Skin of body (tissue), 2 donors: Measurements from ENCODE around the gene FBXL7. TPM values are rescaled to one million over a fixed set of nuclear protein-coding genes. Genes with fewer than 3 reads are reported as not detected.
"Not testable (repeated sequence)": the region's sequence is repeated elsewhere in the genome, so short reads cannot be mapped to it uniquely, and the experiment has no call there.

Experiments used
- DNase-seq: peaks from one replicate; lab custom pipeline; 2025; lab: John Stamatoyannopoulos, UW
- total RNA-seq: library from RNA; depleted of rRNA; stranded (reverse); fragments of >200 nt; gene quantifications from one replicate; pipeline ENCODE4 v1.2.3, GENCODE V29; 2014

Gene FBXL7
- total RNA-seq, 1 donor from 2014 or later: 8.6 TPM

- DNase-seq: peak; percentile 33
Measured at GRCh38 chr5:15864536-15865215, 364.7 kb downstream of the FBXL7 start.

- DNase-seq: not testable (repeated sequence)
Measured at GRCh38 chr5:15872259-15872658, 372.3 kb downstream of the FBXL7 start.

- no peak for DNase-seq
Measured at GRCh38 chr5:15877914-15878313, 377.9 kb downstream of the FBXL7 start.

- no peak for DNase-seq
Measured at GRCh38 chr5:15880201-15880600, 380.2 kb downstream of the FBXL7 start.

- no peak for DNase-seq
Measured at GRCh38 chr5:15885156-15885555, 385.2 kb downstream of the FBXL7 start.

GRCh38 chr5:15886156-15886555 lies 386.2 kb downstream of the FBXL7 start:
- no peak for DNase-seq

- no peak for DNase-seq
Measured at GRCh38 chr5:15887093-15887492, 387.1 kb downstream of the FBXL7 start.

- DNase-seq: no peak
Measured at GRCh38 chr5:15889001-15889400, 389.0 kb downstream of the FBXL7 start.

- no peak for DNase-seq
Measured at GRCh38 chr5:15893866-15894265, 393.9 kb downstream of the FBXL7 start.

GRCh38 chr5:15897656-15898055 lies 397.7 kb downstream of the FBXL7 start:
- no peak for DNase-seq

GRCh38 chr5:15898641-15899040 lies 398.7 kb downstream of the FBXL7 start:
- no peak for DNase-seq

GRCh38 chr5:15899481-15899880 lies 399.5 kb downstream of the FBXL7 start:
- DNase-seq: no peak

GRCh38 chr5:15901151-15901550 lies 401.2 kb downstream of the FBXL7 start:
- DNase-seq: no peak

- peak; percentile 49 for DNase-seq
Measured at GRCh38 chr5:15902066-15902465, 402.1 kb downstream of the FBXL7 start.

GRCh38 chr5:15904899-15905830 lies 405.2 kb downstream of the FBXL7 start:
- DNase-seq: no peak

GRCh38 chr5:15914638-15915037 lies 414.7 kb downstream of the FBXL7 start:
- DNase-seq: peak; percentile 20

GRCh38 chr5:15926586-15926985 lies 426.6 kb downstream of the FBXL7 start:
- DNase-seq: no peak

GRCh38 chr5:15927710-15928380 lies 427.9 kb downstream of the FBXL7 start:
- DNase-seq: no peak

GRCh38 chr5:15929611-15930263 lies 429.8 kb downstream of the FBXL7 start:
- DNase-seq: peak; percentile 1

- DNase-seq: no peak
Measured at GRCh38 chr5:15932066-15932465, 432.1 kb downstream of the FBXL7 start.
